GM21526 (cell line): ENCODE data around the gene SNX14.

Experiments used
- ATAC-seq: cut with Tn5 transposase; IDR thresholded peaks from one replicate; pipeline ENCODE4 v1.9.1; 2021; ENCODE audit warnings: moderate library complexity; ENCODE audit not compliant: unreplicated experiment, low FRiP score

Gene SNX14

DNA sequence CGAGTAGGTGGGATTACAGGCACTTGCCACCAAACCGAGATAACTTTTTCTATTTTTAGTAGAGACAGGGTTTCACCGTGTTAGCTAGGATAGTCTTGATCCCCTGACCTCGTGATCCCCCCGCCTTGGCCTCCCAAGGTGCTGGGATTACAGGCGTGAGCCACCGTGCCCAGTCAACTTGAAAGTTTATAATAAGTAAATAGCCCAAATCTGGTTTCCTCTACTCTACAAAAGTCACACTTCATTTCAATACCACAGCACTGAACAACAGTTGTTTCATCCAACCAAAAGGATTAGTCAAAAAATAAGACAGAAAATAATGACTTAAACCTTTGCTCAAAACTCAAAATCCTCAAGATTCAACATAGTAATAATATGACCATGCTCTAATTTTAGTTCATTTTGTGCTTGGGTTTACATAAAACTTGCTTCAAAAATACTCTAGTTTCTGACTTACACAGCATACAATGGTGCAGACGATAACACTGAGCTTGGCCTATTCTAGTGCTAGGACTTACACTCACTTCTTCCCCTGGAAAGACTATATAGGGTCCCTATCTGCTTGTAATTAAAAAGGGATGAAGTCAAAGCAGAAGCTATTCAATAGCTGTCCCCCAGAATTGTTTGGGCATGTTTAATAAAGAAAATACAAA, 87.1 kb downstream of the SNX14 start:
- ATAC-seq, result no peak

DNA sequence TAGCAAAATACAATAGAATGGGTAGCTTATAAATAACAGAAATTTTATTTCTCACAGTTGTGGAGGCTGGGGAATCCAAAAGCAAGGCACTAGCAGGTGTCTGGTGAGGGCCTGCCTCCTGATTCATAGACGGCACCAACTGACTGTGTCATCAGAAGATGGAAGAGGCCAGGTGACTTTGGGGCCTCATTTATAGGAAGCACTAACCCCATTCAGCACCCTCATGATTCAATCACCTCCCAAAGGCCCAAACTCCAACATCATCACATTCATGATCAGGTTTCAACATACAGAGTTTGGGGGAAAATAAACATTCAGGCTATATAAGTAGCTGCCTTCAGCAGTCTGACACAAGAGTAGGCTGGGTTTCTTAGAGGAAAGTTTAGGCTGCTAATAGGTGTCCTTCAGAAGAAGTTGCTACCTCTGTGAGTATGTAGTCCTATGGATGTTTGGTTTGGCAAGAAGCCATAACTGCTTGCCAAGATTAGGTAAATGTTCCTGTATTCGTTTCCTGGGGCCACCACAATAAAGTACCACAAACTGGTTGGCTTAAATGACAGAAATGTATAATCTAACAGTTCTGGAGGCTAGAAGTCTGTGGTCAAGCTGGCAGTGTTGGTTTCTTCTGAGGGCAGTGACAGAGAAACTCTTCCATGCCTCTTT, 94.9 kb downstream of the SNX14 start:
- no peak for ATAC-seq

DNA sequence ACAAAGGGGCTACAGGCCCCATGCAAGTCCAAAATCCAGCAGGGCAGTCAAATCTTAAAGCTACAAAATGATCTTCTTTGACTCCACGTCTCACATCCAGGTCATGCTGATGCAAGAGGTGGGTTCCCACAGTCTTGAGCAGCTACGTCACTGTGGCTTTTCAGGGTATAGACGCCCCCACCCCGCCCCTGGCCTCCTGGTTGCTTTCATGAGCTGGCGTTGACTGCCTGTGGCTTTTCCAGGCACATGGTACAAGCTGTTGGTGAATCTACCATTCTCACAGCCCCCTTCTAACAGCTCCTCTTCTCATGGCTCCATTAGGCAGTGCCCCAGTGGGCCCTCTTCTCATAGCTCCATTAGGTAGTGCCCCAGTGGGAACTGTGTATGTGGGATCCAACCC, 96.8 kb downstream of the SNX14 start:
- no peak for ATAC-seq

- no peak for ATAC-seq
Observed at GRCh38 chr6:85496009-85496579, 97.6 kb downstream of the SNX14 start.

DNA sequence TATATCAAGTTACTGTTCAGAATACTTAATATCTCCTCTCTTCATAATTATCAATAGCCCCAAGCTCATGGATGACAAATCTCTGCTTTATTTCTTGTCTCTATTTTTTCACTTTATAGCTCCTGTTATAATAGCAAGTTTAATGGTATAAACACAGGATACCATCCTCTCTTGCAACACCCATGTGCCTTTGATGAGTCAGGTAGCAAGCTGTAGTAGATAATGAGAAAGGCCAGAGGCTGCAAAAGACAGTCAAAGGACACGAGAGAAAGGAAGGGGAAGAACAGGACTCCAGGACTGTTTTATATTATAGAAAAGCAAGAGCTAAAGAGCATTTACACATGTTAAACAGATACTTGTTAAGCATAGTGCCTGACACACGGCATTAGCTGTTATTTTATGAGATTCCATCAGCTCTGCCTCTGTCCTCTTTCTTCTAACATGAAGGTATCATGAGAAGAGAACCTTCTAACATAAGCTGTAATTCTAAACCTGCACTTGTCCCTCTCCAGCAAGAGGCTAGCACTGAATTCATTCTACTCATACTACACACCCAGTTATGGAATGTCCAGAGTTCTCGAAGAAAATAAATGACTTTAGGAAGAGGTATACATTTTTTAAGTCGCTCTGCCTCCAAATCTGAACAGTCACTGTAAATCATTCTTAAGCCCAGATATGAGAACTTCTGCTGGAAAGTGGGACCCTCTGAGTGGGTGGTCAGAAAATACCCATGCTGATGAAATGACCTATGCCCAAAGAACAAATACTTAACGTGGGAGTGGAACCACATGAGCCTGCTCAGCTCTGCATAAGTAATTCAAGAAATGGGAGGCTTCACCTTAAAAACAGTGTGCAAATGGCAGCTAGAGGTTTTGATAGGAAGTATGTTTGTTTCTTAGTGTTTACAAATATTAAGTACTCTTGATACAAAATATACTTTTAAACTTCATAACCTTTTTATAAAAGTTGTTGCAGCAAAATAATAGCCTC, 98.8 kb downstream of the SNX14 start:
- ATAC-seq, result no peak

DNA sequence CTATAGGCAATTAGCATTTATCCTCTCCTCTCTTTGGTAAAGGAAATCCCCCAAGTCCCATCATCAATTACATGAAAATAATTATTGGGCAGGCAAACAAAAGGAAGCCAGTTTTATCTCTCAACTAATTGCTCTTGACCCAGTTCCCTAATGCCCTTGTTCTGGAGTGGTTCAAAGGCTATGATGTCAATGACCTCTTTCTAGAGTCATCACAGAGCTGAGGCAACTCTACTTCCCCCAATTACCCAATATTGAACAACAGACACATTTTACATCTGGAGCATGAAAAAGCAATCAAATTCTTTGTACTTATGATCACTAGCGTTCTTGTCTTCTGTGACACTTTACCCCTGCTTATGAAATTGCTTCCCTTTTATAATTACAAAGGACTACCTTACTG, 100.3 kb downstream of the SNX14 start:
- no peak for ATAC-seq

DNA sequence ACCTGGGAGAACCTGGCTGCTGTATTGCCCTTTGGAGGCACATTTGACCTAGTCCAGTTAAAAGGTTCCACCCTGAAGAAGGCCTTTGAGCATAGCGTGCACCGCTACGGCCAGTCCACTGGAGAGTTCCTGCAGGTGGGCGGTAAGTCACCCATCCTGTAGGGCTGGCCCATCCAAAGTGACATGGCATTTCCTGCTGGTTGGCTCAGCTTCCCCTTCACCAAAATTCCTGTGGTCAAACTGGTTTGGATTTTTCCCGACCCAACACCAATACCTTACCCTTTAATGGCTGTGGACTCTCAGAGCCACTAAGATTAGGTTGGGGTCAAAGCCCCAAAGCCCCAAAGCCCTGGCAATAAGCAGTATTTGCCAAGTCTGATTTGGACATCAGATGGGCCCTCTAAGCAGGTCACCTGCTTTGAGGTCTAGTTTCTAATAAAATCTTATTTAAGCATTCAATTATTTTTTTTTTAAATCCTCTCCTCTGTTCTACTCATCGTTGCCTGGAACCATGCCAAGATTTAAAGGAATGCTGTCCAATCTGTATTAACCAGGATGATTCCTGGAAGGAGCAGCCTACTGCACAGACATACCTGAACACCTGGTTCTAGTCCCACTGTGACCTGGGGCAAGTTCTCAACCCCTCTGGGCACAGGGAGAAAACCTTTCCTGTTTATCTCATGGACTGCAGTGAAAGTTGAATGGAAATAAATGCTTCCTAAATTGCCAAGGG, 103.0 kb downstream of the SNX14 start:
- ATAC-seq, result no peak

DNA sequence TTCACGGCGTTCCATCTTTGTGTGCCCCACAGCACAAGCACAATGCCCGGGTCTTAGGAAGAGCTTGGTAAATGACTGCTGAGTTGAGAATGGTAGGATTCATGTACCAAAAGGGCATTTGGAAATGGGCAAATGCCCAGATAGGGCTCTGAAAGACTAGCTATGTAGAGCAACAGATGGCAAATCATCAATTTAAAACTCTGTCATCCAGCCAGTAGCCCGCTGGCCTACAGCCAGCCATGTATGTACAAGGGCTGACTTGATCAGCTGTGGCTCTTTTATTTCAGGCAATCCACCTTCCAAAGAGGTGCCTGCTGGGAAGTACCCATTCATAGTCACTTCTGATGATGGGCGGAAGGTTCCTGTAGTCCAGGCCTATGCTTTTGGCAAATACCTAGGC, 108.7 kb downstream of the SNX14 start:
- no peak for ATAC-seq

DNA sequence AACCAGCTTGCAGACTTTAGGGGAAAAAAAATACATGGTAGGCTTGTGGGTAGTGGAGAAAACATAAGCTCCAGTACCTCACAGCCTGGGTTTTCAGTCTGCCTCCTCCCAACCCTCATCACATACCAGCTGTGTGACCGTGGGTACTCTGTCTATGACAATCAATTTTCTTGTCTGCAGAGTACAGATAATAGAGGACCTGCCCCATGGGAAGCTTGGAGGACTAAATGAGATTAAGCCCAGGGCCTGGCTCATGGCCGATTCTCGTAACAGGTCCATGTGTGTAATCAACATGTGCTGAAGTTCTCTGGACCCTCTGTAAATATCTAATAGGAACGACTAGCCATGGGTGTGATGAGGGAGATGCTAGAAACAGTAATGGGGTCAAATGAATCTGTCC, 109.8 kb downstream of the SNX14 start:
- ATAC-seq, result no peak

DNA sequence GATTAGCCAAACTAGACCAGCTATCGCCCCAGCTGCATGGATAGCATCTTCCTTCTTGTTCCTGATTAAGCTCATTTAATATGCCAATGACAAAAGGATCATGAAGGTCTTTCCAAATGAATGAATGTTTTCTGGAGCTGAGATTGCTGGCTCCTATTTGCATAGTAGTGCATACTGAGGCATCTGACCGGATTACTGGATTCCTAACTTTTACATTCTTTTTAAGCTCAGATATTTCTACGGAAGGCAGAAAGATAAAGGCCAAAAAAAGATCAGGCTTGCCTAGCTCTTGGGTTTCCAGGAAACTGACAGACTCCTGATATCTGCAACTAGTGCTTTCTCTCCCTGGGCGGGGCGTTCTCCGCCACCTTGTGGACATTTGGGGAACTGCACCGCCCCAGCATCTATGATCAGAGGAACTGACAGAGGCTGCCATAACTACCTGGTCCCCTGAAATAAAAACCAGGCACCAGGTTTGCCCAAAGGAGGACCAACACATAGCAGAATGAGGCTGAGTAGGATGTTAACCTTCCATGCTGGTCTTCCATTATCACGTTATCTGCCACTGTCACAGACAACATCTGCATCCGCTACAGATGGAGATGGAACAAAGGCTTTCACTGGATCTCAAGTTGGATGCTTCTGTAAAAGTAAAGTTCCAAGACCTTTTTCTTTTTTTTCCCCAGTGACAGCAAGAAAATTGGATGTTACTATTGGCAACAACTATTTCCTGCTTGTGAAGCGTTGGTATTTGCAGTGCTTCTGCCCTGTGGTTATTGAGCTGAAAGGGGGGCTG, 110.6 kb downstream of the SNX14 start:
- peak; percentile 89 for ATAC-seq

- ATAC-seq, result peak; percentile 7
Observed at GRCh38 chr6:85482206-85482904, 111.3 kb downstream of the SNX14 start.

DNA sequence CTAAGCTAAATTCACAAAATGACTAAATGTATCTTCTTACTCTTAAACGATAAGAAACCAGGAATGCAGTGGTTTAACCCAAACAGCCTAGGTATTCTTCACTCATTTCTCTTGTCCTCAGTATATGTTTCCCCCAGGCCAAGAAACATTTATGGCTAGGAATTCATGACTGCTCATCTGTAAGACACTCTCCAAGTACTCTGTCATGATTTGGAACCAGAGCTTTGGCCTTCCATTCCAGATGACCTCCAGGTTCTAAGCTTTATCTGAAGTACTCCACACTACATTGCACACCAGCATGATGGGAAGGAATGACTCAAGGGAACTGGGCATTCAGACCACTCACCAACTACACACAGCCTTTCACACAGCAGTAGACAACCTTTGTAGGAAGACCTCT, 114.5 kb downstream of the SNX14 start:
- no peak for ATAC-seq

- ATAC-seq, result no peak
Observed at GRCh38 chr6:85476532-85476931, 117.1 kb downstream of the SNX14 start.

- ATAC-seq, result no peak
Observed at GRCh38 chr6:85473748-85474147, 119.9 kb downstream of the SNX14 start.

DNA sequence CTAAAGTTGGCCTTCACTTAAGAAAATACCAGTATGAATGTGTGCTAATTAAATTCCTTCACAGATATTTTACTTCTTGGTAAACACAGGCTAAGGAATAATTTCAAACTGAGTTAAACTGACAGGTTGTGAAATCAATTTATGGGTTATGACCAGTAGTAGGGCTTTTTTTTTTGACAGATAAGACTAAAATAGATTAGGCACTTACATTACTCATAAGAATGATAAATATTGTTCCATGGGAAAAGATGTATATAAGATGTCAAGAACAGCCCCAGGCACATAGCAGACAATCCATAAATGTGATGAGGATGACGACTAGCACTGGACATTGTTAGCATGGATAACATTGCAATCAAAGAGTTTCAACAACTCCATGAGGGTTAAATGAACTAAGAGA, 120.9 kb downstream of the SNX14 start:
- ATAC-seq, result no peak

GRCh38 chr6:85470023-85470410, 123.6 kb downstream of the SNX14 start:
- ATAC-seq, result no peak

DNA sequence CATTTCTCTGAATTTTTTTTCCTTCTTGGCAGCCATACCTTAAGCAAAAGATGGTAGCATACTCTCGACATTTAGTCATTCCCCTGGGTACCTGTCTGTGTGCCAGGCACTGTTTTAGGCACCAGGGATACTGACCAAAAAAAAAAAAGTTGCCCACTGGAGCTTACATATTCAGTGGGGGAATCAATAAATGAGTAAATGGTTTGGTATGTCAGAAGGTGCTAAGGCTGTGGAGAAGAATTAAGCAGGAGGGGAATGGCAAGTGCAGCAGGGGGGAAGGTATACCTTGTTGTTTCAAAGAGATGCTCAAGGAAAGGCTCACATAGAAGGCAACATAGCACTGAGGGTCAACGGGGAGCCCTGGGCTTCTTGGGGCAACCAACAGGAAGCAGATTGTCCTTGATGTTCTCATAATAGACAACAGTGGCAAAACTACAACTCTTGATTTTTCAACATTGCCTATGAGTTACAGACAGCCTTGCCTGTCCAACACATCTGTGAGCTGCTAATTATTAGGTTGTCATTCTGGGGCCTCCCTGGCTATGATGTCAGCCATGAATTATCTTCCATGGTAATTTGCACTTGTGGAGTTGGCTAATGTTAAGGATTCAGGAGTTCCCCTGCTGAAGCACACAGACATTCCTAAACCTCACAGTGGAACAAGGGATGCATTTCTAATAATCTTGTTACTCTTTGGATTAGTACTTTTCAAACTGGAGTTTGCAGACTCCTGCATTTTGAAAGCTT, 124.2 kb downstream of the SNX14 start:
- no peak for ATAC-seq

GRCh38 chr6:85468326-85468725, 125.3 kb downstream of the SNX14 start:
- ATAC-seq, result no peak
